ENCODE results near the gene STX11.

Gene STX11

DNA sequence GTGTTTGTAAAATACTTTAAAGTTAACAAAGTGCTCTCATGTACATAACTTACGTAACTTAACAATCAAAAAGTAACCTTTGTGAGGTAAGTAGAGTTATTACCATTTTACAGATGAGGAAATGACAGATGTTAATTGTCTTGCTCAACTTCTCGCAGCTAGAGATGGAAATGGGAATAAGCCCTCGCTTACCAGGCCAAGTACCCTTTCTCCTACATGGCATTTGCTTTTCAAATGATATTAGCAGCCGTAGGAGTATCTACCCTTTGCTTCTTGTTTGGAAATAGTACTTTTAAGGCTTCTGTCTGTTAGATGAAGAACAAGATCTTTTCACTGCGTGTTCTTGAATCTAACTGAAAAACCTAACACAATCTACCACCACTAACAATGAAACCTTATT, 15.5 kb downstream of the STX11 start:
- Histone ChIP-seq H3K27ac (no peak overlapping the region), H3K4me1 (no peaks in the 10 kb centered on the region), H3K4me3 (ENCODE audit: low read depth, low read length) (no peak overlapping the region), H2AFZ (no peak overlapping the region), H3K36me3 (ENCODE audit: control insufficient read depth, insufficient read depth, low read length) (no peaks in the 10 kb centered on the region), H3K27me3 (ENCODE audit: control insufficient read depth, insufficient read depth, low read length) (no peaks in the 10 kb centered on the region), H3K79me2 (no peaks in the 10 kb centered on the region), H3K9ac (no peak overlapping the region), H3K9me3 (ENCODE audit: control insufficient read depth, low read length) (no peaks in the 10 kb centered on the region), H3K4me2 (ENCODE audit: low read length) (no peak overlapping the region)
- TF ChIP-seq, protein P1, sequence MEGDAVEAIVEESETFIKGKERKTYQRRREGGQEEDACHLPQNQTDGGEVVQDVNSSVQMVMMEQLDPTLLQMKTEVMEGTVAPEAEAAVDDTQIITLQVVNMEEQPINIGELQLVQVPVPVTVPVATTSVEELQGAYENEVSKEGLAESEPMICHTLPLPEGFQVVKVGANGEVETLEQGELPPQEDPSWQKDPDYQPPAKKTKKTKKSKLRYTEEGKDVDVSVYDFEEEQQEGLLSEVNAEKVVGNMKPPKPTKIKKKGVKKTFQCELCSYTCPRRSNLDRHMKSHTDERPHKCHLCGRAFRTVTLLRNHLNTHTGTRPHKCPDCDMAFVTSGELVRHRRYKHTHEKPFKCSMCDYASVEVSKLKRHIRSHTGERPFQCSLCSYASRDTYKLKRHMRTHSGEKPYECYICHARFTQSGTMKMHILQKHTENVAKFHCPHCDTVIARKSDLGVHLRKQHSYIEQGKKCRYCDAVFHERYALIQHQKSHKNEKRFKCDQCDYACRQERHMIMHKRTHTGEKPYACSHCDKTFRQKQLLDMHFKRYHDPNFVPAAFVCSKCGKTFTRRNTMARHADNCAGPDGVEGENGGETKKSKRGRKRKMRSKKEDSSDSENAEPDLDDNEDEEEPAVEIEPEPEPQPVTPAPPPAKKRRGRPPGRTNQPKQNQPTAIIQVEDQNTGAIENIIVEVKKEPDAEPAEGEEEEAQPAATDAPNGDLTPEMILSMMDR (IDR thresholded peaks at IDR 0.05) = no peak

DNA sequence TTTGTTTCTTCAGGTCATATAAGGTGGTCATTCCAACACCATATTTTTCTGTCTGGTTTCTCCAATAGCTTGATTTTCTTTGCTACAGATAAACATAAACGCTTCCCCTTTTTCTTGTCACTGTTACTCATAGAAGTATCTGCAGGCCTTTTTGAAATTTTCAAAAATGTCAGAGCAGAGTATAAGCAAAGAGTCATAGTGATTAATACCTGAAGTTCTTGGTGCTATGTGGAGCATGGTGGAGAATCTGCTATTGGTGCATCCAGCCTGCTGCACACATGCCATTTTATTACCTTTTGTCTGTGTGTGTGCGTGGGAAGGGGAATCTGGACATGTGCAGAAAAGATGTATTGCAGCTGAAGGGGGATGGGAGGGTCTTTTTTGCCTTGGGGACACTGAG, 19.7 kb downstream of the STX11 start:
- Histone ChIP-seq H2AFZ (no peak overlapping the region), H3K4me2 (ENCODE audit: low read length) (no peak overlapping the region), H3K4me3 (ENCODE audit: low read depth, low read length) (no peak overlapping the region), H3K79me2 (no peaks in the 10 kb centered on the region), H3K27ac (no peak overlapping the region), H3K9ac (no peak overlapping the region), H3K27me3 (ENCODE audit: control insufficient read depth, insufficient read depth, low read length) (no peaks in the 10 kb centered on the region), H3K36me3 (ENCODE audit: control insufficient read depth, insufficient read depth, low read length) (no peaks in the 10 kb centered on the region), H3K9me3 (ENCODE audit: control insufficient read depth, low read length) (no peaks in the 10 kb centered on the region), H3K4me1 (no peaks in the 10 kb centered on the region)
- TF ChIP-seq, protein P1 (IDR thresholded peaks at IDR 0.05) = no peak

DNA sequence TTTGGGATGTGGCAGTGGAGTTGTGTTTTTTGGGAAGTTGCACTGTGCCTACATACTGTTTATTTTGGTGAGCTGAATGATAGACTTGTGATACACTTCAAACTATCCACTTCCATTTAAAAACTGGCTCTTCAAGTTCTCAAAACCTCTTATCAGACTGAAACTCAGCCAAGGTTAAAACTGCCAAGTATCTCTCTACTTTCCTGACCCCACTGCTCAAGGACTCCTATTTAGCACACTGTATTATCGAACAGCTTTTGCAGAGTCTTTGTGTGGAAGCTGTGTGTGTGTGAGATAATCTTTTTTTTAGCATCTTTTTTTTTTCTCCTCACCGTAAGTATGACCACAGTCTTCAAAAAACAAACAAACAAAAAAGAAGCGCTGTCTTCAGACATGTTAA, 21.1 kb downstream of the STX11 start:
- Histone ChIP-seq H3K4me3 (ENCODE audit: low read depth, low read length) (no peak overlapping the region), H3K4me1 (no peaks in the 10 kb centered on the region), H3K79me2 (no peaks in the 10 kb centered on the region), H3K36me3 (ENCODE audit: control insufficient read depth, insufficient read depth, low read length) (no peaks in the 10 kb centered on the region), H3K27ac (no peak overlapping the region), H2AFZ (no peak overlapping the region), H3K9me3 (ENCODE audit: control insufficient read depth, low read length) (no peaks in the 10 kb centered on the region), H3K9ac (no peak overlapping the region), H3K27me3 (ENCODE audit: control insufficient read depth, insufficient read depth, low read length) (no peaks in the 10 kb centered on the region), H3K4me2 (ENCODE audit: low read length) (no peak overlapping the region)
- TF ChIP-seq, protein P1 (IDR thresholded peaks at IDR 0.05) = no peak

DNA sequence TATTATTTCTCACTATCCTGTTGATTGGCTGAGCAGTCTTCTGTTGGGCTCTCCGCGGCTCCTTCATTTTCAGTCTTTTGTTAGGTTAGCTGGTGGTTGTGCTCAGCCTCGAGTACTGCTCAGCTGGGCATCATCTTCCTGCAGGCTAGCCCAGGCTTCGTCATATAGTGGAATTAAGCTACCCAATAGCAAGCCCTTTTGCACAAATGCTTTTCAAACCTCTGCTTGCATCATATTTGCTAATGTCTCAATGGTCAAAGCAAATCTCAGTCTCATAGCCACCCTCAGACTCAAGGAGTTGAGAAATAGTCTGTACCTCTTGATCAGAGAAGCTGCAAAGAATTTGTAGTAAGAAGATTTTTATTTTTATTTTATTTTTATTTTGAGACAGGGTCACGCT, 23.7 kb downstream of the STX11 start:
- no peak overlapping the region for H3K4me2 ChIP-seq (ENCODE audit: low read length)
- no peaks in the 10 kb centered on the region for H3K36me3 ChIP-seq (ENCODE audit: control insufficient read depth, insufficient read depth, low read length)
- H3K9ac ChIP-seq = no peak overlapping the region
- no peak overlapping the region for H3K27ac ChIP-seq
- no peaks in the 10 kb centered on the region for H3K27me3 ChIP-seq (ENCODE audit: control insufficient read depth, insufficient read depth, low read length)
- H3K79me2 ChIP-seq = no peaks in the 10 kb centered on the region
- TF ChIP-seq, protein P1 (IDR thresholded peaks at IDR 0.05) = no peak
- no peaks in the 10 kb centered on the region for H3K4me1 ChIP-seq
- no peak overlapping the region for H2AFZ ChIP-seq
- no peaks in the 10 kb centered on the region for H3K9me3 ChIP-seq (ENCODE audit: control insufficient read depth, low read length)
- H3K4me3 ChIP-seq (ENCODE audit: low read depth, low read length) = no peak overlapping the region

DNA sequence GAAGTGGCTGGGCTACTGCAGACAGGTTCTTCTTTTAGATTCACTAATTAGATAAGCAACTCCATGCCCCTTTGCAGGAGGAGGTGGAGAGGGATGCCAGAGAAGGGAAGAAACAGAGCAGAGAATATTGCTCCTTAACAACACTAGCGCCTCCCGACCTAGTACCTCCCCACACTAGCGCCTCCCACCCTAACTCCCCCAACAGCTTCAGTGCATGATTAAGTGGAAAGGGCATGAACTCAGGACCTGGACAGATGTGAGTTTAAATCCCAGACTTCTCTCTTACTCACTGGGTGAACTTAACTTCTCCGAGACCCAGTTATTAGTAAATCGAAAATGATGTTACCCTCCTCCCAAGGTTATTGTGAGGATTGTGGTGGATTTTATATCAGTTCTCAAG, 25.7 kb downstream of the STX11 start:
- H2AFZ ChIP-seq = no peak overlapping the region
- no peak overlapping the region for H3K4me3 ChIP-seq (ENCODE audit: low read depth, low read length)
- H3K36me3 ChIP-seq (ENCODE audit: control insufficient read depth, insufficient read depth, low read length) = no peaks in the 10 kb centered on the region
- TF ChIP-seq, protein P1 (IDR thresholded peaks at IDR 0.05) = no peak
- H3K4me2 ChIP-seq (ENCODE audit: low read length) = no peak overlapping the region
- H3K79me2 ChIP-seq = no peaks in the 10 kb centered on the region
- H3K27me3 ChIP-seq (ENCODE audit: control insufficient read depth, insufficient read depth, low read length) = no peaks in the 10 kb centered on the region
- no peak overlapping the region for H3K9ac ChIP-seq
- H3K9me3 ChIP-seq (ENCODE audit: control insufficient read depth, low read length) = no peaks in the 10 kb centered on the region
- H3K27ac ChIP-seq = no peak overlapping the region
- H3K4me1 ChIP-seq = no peaks in the 10 kb centered on the region
